ENCODE data around the gene DPF3.

DNA sequence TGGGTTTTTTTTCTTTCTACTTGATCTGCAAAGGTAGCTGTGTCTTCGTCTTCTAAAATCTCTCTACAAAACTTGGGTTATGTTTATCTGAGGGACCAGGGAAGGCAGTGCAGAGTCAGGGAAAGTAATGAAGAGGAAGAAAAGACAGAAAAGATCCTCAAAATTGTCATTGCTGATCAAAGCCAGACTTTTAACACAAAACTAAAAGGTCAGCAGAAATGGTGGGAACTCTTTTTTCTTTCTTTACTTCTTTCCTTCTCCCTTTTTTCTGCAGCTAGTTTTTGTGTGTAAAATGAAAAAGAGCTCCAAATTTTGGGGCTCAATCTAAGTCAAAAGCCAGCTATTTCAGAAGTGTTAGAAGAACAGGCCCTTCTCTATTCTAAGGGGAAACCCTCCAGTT is 11.9 kb downstream of the DPF3 start:
- TF ChIP-seq, protein P1, sequence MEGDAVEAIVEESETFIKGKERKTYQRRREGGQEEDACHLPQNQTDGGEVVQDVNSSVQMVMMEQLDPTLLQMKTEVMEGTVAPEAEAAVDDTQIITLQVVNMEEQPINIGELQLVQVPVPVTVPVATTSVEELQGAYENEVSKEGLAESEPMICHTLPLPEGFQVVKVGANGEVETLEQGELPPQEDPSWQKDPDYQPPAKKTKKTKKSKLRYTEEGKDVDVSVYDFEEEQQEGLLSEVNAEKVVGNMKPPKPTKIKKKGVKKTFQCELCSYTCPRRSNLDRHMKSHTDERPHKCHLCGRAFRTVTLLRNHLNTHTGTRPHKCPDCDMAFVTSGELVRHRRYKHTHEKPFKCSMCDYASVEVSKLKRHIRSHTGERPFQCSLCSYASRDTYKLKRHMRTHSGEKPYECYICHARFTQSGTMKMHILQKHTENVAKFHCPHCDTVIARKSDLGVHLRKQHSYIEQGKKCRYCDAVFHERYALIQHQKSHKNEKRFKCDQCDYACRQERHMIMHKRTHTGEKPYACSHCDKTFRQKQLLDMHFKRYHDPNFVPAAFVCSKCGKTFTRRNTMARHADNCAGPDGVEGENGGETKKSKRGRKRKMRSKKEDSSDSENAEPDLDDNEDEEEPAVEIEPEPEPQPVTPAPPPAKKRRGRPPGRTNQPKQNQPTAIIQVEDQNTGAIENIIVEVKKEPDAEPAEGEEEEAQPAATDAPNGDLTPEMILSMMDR (IDR thresholded peaks at IDR 0.05), result no peak
- no peak for TF ChIP-seq POLR2A (IDR thresholded peaks at IDR 0.05)

Measured in lower leg skin (tissue), 3 donors.